HepG2 (cell line): Measurements from ENCODE around the gene SELENOW. TPM values are rescaled to one million over a fixed set of nuclear protein-coding genes. Genes with fewer than 3 reads are reported as not detected.

ENCODE experiments used
- ATAC-seq: fragments of 200-7000 bp; cut with Tn5 transposase; 3 replicates; pipeline ENCODE4 v1.9.1; 2020; ENCODE audit warnings: mild to moderate bottlenecking, moderate library complexity
- BruUV-seq: library from RNA; stranded (reverse); fragments of 400-500 nt; replicated peaks from 2 replicates; lab custom pipeline; 2021; lab: Mats Ljungman, UMichigan
- CTCF ChIA-PET: fragments of 300-600 bp; formaldehyde crosslinking; extraction: SDS; loops from one replicate; lab custom pipeline; 2021; ENCODE audit warnings: low total read pairs, inconsistent platforms, low intra/inter-chr PET ratio; lab: Yijun Ruan, JAX
- POLR2A ChIA-PET: fragments of 350-600 bp; sonication (Branson Sonifier 250); formaldehyde crosslinking; loops from one replicate; lab custom pipeline; 2020; ENCODE audit warnings: antibody characterized with exemption, inconsistent platforms; lab: Yijun Ruan, JAX
- DNase-seq: peaks from one replicate; pipeline ENCODE4 v3.0.0-alpha.2; 2015; ENCODE audit warnings: low spot score
- FAIRE-seq: peaks from 3 replicates; lab custom pipeline; 2011; peaks lifted over from hg19 to GRCh38; lab: Jason Lieb, UNC
- H2AFZ ChIP-seq: one replicate; pipeline ENCODE4 v1.6.1; 2011; ENCODE audit warnings: low read length, inconsistent platforms
- H3K27ac ChIP-seq: fragments of 300-600 bp; 3 replicates; pipeline ENCODE4 v1.8.0; 2011; ENCODE audit warnings: mixed run types, mild to moderate bottlenecking, mixed read lengths, low read length, inconsistent platforms; ENCODE audit not compliant: insufficient read depth; ENCODE audit errors: extremely low read length
- H3K27me3 ChIP-seq, 2 experiments: fragments of 200-600 bp in 1 of 2; 2 replicates in 1 of 2; 3 replicates in 1 of 2; pipeline versions ENCODE4 v1.6.0 to v1.8.0; 2011; ENCODE audit warnings: low read length in 2 of 2, mild to moderate bottlenecking in 2 of 2, moderate library complexity in 2 of 2, inconsistent platforms in 1 of 2; ENCODE audit not compliant: insufficient read depth in 2 of 2, control insufficient read depth in 1 of 2
- H3K36me3 ChIP-seq, 2 experiments: fragments of 200-600 bp in 1 of 2; replicated peaks in 1 of 2; 2 replicates in 1 of 2; 3 replicates in 1 of 2; pipeline versions ENCODE4 v1.5.1 to v1.8.0; 2011; ENCODE audit warnings: low read length in 2 of 2, inconsistent platforms in 1 of 2; ENCODE audit not compliant: insufficient read depth in 2 of 2, control insufficient read depth in 1 of 2
- H3K4me1 ChIP-seq: 2 replicates; pipeline ENCODE4 v1.5.1; 2012; ENCODE audit warnings: low read length, inconsistent platforms; ENCODE audit not compliant: insufficient read depth
- H3K4me2 ChIP-seq: 2 replicates; pipeline ENCODE4 v1.6.0; 2011; ENCODE audit warnings: low read depth, low read length, inconsistent platforms
- H3K4me3 ChIP-seq, 3 experiments: fragments of 200-600 bp in 1 of 3; sonication (generic), shearing (Covaris generic) in 1 of 3; replicated peaks in 1 of 3; 2 replicates each; pipeline ENCODE4 v1.5.1; 2011 to 2016; ENCODE audit warnings: low read length in 3 of 3, inconsistent platforms in 2 of 3, low read depth in 2 of 3, mild to moderate bottlenecking in 2 of 3, control low read depth in 1 of 3, mixed read lengths in 1 of 3; ENCODE audit not compliant: insufficient read depth in 1 of 3
- H3K79me2 ChIP-seq: one replicate; pipeline ENCODE4 v1.6.1; 2011; ENCODE audit warnings: low read length, inconsistent platforms; ENCODE audit not compliant: insufficient read depth
- H3K9ac ChIP-seq: 2 replicates; pipeline ENCODE4 v1.6.0; 2011; ENCODE audit warnings: mild to moderate bottlenecking, low read depth, low read length, inconsistent platforms; ENCODE audit not compliant: insufficient read depth
- H3K9me3 ChIP-seq: 2 replicates; pipeline ENCODE4 v1.5.1; 2012; ENCODE audit warnings: mild to moderate bottlenecking, low read length
- H4K20me1 ChIP-seq: 2 replicates; pipeline ENCODE4 v1.6.0; 2011; ENCODE audit warnings: inconsistent platforms, mild to moderate bottlenecking, low read length, moderate library complexity; ENCODE audit not compliant: insufficient read depth
- HNF4G ChIP-seq, 2 experiments: sonication (generic) in 1 of 2; formaldehyde crosslinking in 1 of 2; IDR thresholded peaks; 2 replicates each; pipeline versions ENCODE4 v1.4.0 to v1.6.1; 2011 to 2020; ENCODE audit warnings: borderline replicate concordance in 2 of 2, low read depth in 2 of 2, mild to moderate bottlenecking in 2 of 2, low read length in 1 of 2, missing genetic modification reagents in 1 of 2, moderate library complexity in 1 of 2
- HOXD1 ChIP-seq: sonication (generic); formaldehyde crosslinking; IDR thresholded peaks from 2 replicates; pipeline ENCODE4 v1.5.0; 2020; ENCODE audit warnings: missing genetic modification reagents
- JUNB ChIP-seq: sonication (generic); formaldehyde crosslinking; IDR thresholded peaks from 2 replicates; pipeline ENCODE4 v1.8.0; 2022; ENCODE audit warnings: missing genetic modification reagents, mild to moderate bottlenecking, borderline replicate concordance
- NCOR1 ChIP-seq: fragments of 200-600 bp; sonication (generic); IDR thresholded peaks from 2 replicates; pipeline ENCODE4 v1.7.0; 2017; ENCODE audit warnings: antibody characterized with exemption, low read length, borderline replicate concordance
- NFE2L2 ChIP-seq: fragments of 150-350 bp; IDR thresholded peaks from 2 replicates; pipeline ENCODE4 v1.6.1; 2014; ENCODE audit warnings: low read length
- NFYB ChIP-seq: sonication (generic); formaldehyde crosslinking; IDR thresholded peaks from 2 replicates; pipeline ENCODE4 v1.4.0; 2020; ENCODE audit warnings: missing genetic modification reagents
- NR2C2 ChIP-seq: sonication (generic); formaldehyde crosslinking; IDR thresholded peaks from 2 replicates; pipeline ENCODE4 v1.4.0; 2020; ENCODE audit warnings: missing genetic modification reagents, mild to moderate bottlenecking, moderate library complexity, borderline replicate concordance
- TGIF2 ChIP-seq: IDR thresholded peaks from 2 replicates; pipeline ENCODE4 v1.6.1; 2016; ENCODE audit warnings: control low read depth, missing compliant biosample characterization
- ZFP1 ChIP-seq: IDR thresholded peaks from 2 replicates; pipeline ENCODE4 v1.6.1; 2016
- ZNF260 ChIP-seq: sonication (generic); formaldehyde crosslinking; IDR thresholded peaks from 2 replicates; pipeline ENCODE4 v1.4.0; 2020; ENCODE audit warnings: missing genetic modification reagents, low read depth, mild to moderate bottlenecking, borderline replicate concordance
- ZNF737 ChIP-seq: sonication (generic); formaldehyde crosslinking; IDR thresholded peaks from 2 replicates; pipeline ENCODE4 v1.5.0; 2020; ENCODE audit warnings: missing genetic modification reagents, mild to moderate bottlenecking, borderline replicate concordance
- WGBS: methylation state at CpG from one replicate; pipeline ENCODE4 v1.1.6; 2017; ENCODE audit warnings: low lambda C conversion rate; 5-methylcytosine and 5-hydroxymethylcytosine counted together
- in situ Hi-C: cut with HindIII; loops from 2 replicates; pipeline ENCODE4 v1.10.0; 2017; ENCODE audit warnings: low pct_unique_long_range_greater_than_20kb; ENCODE audit not compliant: extremely low pct_ligation_motif_present
- intact Hi-C: fragments of 100-400 bp; cut with micrococcal nuclease; formaldehyde crosslinking; loops from one replicate; pipeline ENCODE4 v1.10.0; 2022; ENCODE audit not compliant: unreplicated experiment
- polyA plus RNA-seq, 8 experiments: library from polyadenylated mRNA; depleted of rRNA in 3 of 8; stranded (reverse) in 7 of 8; unstranded in 1 of 8; fragments of >200 nt; fragmentation: Illumina TruSeq in 4 of 8; extraction: Trizol in 4 of 8; gene quantifications; 2 replicates each; pipeline versions ENCODE4 v1.2.1 to v1.2.3, GENCODE V29; 2011 to 2016; ENCODE audit warnings: low read depth in 4 of 8, missing spikeins in 1 of 8, mixed read lengths in 1 of 8; ENCODE audit not compliant: insufficient read depth in 1 of 8
- total RNA-seq, 5 experiments: library from RNA; depleted of rRNA; stranded (reverse); fragments of >200 nt; fragmentation: Illumina TruSeq; extraction: Trizol; gene quantifications; 2 replicates each; pipeline ENCODE4 v1.2.3, GENCODE V29; 2016; ENCODE audit warnings: low read depth in 1 of 5
- TF ChIP-seq, protein P1 (sequence below): sonication (generic); formaldehyde crosslinking; conservative IDR thresholded peaks from 2 replicates; pipeline ENCODE4 v1.4.0; 2020; ENCODE audit warnings: missing genetic modification reagents
- TF ChIP-seq, protein P2 (sequence below): sonication (generic); formaldehyde crosslinking; IDR thresholded peaks from 2 replicates; pipeline ENCODE4 v1.4.0; 2020; ENCODE audit warnings: missing genetic modification reagents
- TF ChIP-seq, protein P3 (sequence below): sonication (generic); formaldehyde crosslinking; IDR thresholded peaks from 2 replicates; pipeline ENCODE4 v1.8.0; 2022; ENCODE audit warnings: mild to moderate bottlenecking, missing genetic modification reagents
- TF ChIP-seq, protein P4 (sequence below): IDR thresholded peaks from 2 replicates; pipeline ENCODE4 v1.6.1; 2012; ENCODE audit warnings: low read length, improper control_type of control experiment

The SELENOW gene
- total and polyA plus RNA-seq, 2 of the 13 experiments (the other 11 are each of a cell fraction or from before 2014, with no cell fraction given), result 50.3 to 64.7 TPM

DNA sequence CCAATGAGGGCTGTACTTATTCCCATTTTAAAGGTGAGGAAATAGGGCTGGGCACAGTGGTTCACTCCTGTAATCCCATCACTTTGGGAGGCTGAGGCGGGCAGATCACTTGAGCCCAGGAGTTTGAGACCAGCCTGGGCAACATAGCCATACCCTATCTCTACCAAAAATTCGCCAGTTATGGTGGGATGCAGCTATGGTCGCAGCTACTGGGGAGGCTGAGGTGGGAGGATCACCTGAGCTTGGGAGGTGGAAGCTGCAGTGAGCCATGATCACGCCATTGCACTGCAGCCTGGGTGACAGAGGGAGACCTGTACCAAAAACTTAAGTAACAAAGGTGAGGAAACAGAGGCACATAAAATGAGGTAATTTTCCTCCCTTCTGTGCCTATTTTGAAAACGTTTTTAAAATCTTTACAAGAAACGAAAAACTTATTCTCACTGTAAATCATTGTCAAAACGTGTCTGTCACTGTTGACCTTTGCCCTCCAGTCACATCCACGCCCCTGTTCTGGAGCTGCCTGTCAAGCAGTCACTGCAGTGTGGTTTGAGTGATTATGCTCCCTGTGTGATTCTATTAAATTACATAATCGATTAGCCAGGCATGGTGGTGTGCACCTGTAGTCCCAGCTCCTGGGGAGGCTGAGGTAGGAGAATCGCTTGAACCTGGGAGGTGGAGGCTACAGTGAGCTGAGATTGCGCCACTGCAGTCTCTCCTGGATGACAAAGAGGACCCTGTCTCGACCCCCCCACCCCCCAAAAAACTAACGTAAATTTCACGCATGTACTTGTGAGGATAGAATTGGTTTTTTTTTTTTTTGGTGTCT, 20.7 kb upstream of the SELENOW start (continued):
- TF ChIP-seq NFE2L2 (no peak), NR2C2 (CRISPR knock-in tag) (peak; percentile 58; the same call in 1 of the 2 replicates), NCOR1 (peak; percentile 31; the same call in 1 of the 2 replicates), ZNF737 (no peak), NFYB (CRISPR knock-in tag) (no peak), HNF4G (IDR thresholded peaks at IDR 0.05; ENCODE audit: borderline replicate concordance, low read depth, low read length) (peak; percentile 27; the same call in 1 of the 2 replicates), HNF4G (CRISPR knock-in tag; IDR thresholded peaks at IDR 0.05; ENCODE audit: borderline replicate concordance, low read depth) (no peak), TGIF2 (no peak)
- TF ChIP-seq, protein P1, sequence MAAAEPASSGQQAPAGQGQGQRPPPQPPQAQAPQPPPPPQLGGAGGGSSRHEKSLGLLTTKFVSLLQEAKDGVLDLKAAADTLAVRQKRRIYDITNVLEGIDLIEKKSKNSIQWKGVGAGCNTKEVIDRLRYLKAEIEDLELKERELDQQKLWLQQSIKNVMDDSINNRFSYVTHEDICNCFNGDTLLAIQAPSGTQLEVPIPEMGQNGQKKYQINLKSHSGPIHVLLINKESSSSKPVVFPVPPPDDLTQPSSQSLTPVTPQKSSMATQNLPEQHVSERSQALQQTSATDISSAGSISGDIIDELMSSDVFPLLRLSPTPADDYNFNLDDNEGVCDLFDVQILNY (CRISPR knock-in tag), result no peak
- TF ChIP-seq, protein P2, sequence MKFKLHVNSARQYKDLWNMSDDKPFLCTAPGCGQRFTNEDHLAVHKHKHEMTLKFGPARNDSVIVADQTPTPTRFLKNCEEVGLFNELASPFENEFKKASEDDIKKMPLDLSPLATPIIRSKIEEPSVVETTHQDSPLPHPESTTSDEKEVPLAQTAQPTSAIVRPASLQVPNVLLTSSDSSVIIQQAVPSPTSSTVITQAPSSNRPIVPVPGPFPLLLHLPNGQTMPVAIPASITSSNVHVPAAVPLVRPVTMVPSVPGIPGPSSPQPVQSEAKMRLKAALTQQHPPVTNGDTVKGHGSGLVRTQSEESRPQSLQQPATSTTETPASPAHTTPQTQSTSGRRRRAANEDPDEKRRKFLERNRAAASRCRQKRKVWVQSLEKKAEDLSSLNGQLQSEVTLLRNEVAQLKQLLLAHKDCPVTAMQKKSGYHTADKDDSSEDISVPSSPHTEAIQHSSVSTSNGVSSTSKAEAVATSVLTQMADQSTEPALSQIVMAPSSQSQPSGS (CRISPR knock-in tag), result no peak

DNA sequence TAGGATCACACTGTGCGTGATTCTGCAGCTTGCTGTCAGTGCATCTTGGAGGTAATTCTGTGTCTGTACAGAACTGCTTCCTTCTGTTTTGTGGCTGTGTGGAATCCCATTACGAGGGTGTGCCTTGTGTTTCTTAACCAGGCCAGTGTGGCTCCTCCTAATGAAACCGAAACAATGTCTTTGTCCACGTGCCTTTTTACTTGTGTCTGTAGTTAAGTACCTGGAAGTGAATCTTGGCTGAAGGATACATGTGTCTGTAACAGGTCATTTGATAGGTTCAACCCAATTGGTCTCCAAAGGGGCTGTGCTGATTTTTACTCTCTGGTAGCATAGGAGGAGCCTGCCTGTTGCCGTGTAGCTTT, 20.1 kb upstream of the SELENOW start:
- FAIRE-seq, result no peak
- Histone ChIP-seq H3K9ac (no peak overlapping the region), H3K36me3 (peaks cover 10 to 38% of the 10 kb centered on the region in 2 experiments; a peak in 4 of 5 replicates), H2AFZ (no peak overlapping the region), H3K9me3 (no peaks in the 10 kb centered on the region), H3K27me3 (no peaks in the 10 kb centered on the region), H3K27ac (no peak overlapping the region), H4K20me1 (0 out of 2 replicates have a peak, but pooled peaks cover 5% of the 10 kb centered on the region), H3K4me3 (no peak overlapping the region), H3K4me2 (no peak overlapping the region), H3K4me1 (peaks cover 34% of the 10 kb centered on the region), H3K79me2 (no peaks in the 10 kb centered on the region)
- intact Hi-C loops (no loop called here), in situ Hi-C loops (no loop called here)
- CTCF ChIA-PET, result no interaction called here
- WGBS, result 87% methylated on average over 5 of the region's 5 CpGs
- no peak for DNase-seq
- ATAC-seq, result no peak
- POLR2A ChIA-PET, result interaction anchor here (0.9 to 1.3 kb wide), 3 partner anchors 13 to 20 kb away, joined by 3 to 5 read pairs (median 5); partner anchors contain the start of genes NOP53 and SELENOW
- BruUV-seq, result no TSS peak
- TF ChIP-seq ZFP1 (CRISPR knock-in tag) (no peak), JUNB (CRISPR knock-in tag) (no peak), HOXD1 (CRISPR knock-in tag) (no peak), ZNF260 (CRISPR knock-in tag) (no peak)
- TF ChIP-seq, protein P3, sequence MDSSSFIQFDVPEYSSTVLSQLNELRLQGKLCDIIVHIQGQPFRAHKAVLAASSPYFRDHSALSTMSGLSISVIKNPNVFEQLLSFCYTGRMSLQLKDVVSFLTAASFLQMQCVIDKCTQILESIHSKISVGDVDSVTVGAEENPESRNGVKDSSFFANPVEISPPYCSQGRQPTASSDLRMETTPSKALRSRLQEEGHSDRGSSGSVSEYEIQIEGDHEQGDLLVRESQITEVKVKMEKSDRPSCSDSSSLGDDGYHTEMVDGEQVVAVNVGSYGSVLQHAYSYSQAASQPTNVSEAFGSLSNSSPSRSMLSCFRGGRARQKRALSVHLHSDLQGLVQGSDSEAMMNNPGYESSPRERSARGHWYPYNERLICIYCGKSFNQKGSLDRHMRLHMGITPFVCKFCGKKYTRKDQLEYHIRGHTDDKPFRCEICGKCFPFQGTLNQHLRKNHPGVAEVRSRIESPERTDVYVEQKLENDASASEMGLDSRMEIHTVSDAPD, result no peak
- TF ChIP-seq, protein P4, sequence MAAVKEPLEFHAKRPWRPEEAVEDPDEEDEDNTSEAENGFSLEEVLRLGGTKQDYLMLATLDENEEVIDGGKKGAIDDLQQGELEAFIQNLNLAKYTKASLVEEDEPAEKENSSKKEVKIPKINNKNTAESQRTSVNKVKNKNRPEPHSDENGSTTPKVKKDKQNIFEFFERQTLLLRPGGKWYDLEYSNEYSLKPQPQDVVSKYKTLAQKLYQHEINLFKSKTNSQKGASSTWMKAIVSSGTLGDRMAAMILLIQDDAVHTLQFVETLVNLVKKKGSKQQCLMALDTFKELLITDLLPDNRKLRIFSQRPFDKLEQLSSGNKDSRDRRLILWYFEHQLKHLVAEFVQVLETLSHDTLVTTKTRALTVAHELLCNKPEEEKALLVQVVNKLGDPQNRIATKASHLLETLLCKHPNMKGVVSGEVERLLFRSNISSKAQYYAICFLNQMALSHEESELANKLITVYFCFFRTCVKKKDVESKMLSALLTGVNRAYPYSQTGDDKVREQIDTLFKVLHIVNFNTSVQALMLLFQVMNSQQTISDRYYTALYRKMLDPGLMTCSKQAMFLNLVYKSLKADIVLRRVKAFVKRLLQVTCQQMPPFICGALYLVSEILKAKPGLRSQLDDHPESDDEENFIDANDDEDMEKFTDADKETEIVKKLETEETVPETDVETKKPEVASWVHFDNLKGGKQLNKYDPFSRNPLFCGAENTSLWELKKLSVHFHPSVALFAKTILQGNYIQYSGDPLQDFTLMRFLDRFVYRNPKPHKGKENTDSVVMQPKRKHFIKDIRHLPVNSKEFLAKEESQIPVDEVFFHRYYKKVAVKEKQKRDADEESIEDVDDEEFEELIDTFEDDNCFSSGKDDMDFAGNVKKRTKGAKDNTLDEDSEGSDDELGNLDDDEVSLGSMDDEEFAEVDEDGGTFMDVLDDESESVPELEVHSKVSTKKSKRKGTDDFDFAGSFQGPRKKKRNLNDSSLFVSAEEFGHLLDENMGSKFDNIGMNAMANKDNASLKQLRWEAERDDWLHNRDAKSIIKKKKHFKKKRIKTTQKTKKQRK, result no peak
